NCI-H774 (cell line): ENCODE data around the gene PRAMEF5.
"Not testable (repeated sequence)": the region's sequence is repeated elsewhere in the genome, so short reads cannot be mapped to it uniquely, and the experiment has no call there.

Experiments
- DNase-seq: peaks from one replicate; lab custom pipeline; 2025; lab: John Stamatoyannopoulos, UW

The PRAMEF5 gene

GRCh38 chr1:13253898-13254297 is at the start of gene PRAMEF5:
PRAMEF5 (plus strand) TSS chr1:13254198; CDS start chr1:13259269, 5,071 bp downstream.
- not testable (repeated sequence) for DNase-seq

- not testable (repeated sequence) for DNase-seq
Measured at GRCh38 chr1:13208712-13209111, 45.3 kb upstream of the PRAMEF5 start.

GRCh38 chr1:13216619-13217018 is 37.4 kb upstream of the PRAMEF5 start:
- DNase-seq, result not testable (repeated sequence)

- DNase-seq, result not testable (repeated sequence)
Measured at GRCh38 chr1:13219203-13219602, 34.8 kb upstream of the PRAMEF5 start.

GRCh38 chr1:13222788-13223187 is 31.2 kb upstream of the PRAMEF5 start:
- not testable (repeated sequence) for DNase-seq

GRCh38 chr1:13224480-13225060 is 29.4 kb upstream of the PRAMEF5 start:
- no peak for DNase-seq

GRCh38 chr1:13225675-13226204 is 28.3 kb upstream of the PRAMEF5 start, which contains the start of gene PRAMEF18:
PRAMEF18 (minus strand) TSS chr1:13226154; CDS start chr1:13226106, 48 bp downstream.
- DNase-seq, result not testable (repeated sequence)

- not testable (repeated sequence) for DNase-seq
Measured at GRCh38 chr1:13227271-13228055, 26.5 kb upstream of the PRAMEF5 start.

- no peak for DNase-seq
Measured at GRCh38 chr1:13228343-13228781, 25.6 kb upstream of the PRAMEF5 start.

GRCh38 chr1:13230096-13230495 is 23.9 kb upstream of the PRAMEF5 start:
- not testable (repeated sequence) for DNase-seq

- not testable (repeated sequence) for DNase-seq
Measured at GRCh38 chr1:13230601-13231000, 23.4 kb upstream of the PRAMEF5 start.

- DNase-seq, result not testable (repeated sequence)
Measured at GRCh38 chr1:13231061-13231750, 22.8 kb upstream of the PRAMEF5 start.

- not testable (repeated sequence) for DNase-seq
Measured at GRCh38 chr1:13232056-13232455, 21.9 kb upstream of the PRAMEF5 start.

GRCh38 chr1:13234057-13234456 is 19.9 kb upstream of the PRAMEF5 start:
- DNase-seq, result not testable (repeated sequence)

GRCh38 chr1:13237572-13237971 is 16.4 kb upstream of the PRAMEF5 start:
- DNase-seq, result not testable (repeated sequence)

- DNase-seq, result not testable (repeated sequence)
Measured at GRCh38 chr1:13239633-13240032, 14.4 kb upstream of the PRAMEF5 start.

GRCh38 chr1:13243536-13244263 is 10.3 kb upstream of the PRAMEF5 start:
- DNase-seq, result not testable (repeated sequence)

GRCh38 chr1:13245841-13246553 is 8.0 kb upstream of the PRAMEF5 start:
- DNase-seq, result not testable (repeated sequence)

GRCh38 chr1:13246554-13246871 is 7.5 kb upstream of the PRAMEF5 start:
- not testable (repeated sequence) for DNase-seq

- not testable (repeated sequence) for DNase-seq
Measured at GRCh38 chr1:13247122-13247521, 6.9 kb upstream of the PRAMEF5 start.

- DNase-seq, result not testable (repeated sequence)
Measured at GRCh38 chr1:13265124-13265523, 11.1 kb downstream of the PRAMEF5 start.
